ENCODE measurements around the gene CAMTA2. TPM values are rescaled to one million over a fixed set of nuclear protein-coding genes. Genes with fewer than 3 reads are reported as not detected.
A peak's percentile ranks its signal among the peaks of the same experiment; 100 is the strongest.

The CAMTA2 gene
- polyA plus RNA-seq, 3 donors from 2014 or later, result 2.5 to 22.9 (median 12.0) TPM

DNA sequence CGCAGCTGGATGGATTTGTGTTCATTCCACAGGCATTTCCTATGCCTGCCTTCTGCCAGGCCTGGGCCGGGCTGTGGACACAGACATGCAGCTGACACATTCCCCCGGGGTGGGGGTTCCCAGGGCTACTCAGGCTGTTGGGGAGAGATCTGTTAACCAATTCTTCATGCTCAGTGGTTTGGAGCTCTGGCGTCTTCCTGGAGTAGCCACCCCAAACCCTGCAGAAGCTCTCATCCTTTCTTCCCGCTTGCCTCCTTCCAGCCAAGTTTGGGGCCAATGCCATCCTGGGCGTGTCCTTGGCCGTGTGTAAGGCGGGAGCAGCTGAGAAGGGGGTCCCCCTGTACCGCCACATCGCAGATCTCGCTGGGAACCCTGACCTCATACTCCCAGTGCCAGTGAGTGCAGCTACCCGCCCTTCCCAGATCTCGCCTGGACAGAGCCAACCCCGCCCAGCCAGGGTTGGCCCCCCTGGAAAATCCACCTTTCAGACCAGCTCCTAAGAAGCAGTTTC is 34.0 kb downstream of the CAMTA2 start:
- DNase-seq, result no peak
- Mint-ChIP-seq H3K36me3 (no peaks in the 10 kb centered on the region), H3K4me1 (peaks cover 13 to 21% of the 10 kb centered on the region in 2 donors), H3K9me3 (peaks cover 0 to 1% (median 0%) of the 10 kb centered on the region in 6 donors), H3K27me3 (ENCODE audit: low read depth in 3 of 3) (peaks cover 6 to 12% (median 7%) of the 10 kb centered on the region in 3 donors), H3K27ac (no peak overlapping the region), H3K4me3 (no peak overlapping the region)

DNA sequence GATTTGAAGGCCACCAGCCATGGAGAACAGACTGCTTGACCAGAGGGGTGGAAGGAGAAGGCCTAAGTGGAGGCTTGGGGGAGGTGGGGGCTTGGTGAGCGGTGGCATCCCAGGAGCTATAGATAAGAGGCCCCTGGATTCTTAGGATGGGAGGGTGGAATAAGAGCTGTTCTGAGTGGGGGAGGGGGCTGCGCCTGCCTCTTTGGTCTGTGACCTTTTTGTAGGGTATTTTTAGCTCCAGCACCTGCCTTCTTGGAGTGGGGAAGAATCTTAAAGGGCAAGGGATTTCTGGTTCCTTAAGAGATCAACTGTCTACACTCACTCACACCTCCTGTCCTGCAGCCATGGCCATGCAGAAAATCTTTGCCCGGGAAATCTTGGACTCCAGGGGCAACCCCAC is 36.0 kb downstream of the CAMTA2 start:
- Mint-ChIP-seq H3K9me3 (peaks cover 0 to 2% (median 0%) of the 10 kb centered on the region in 6 donors), H3K4me3 (peak overlapping the region in 4 of 5 donors; percentile 49 to 88 (median 82)), H3K4me1 (peaks cover 19 to 27% of the 10 kb centered on the region in 2 donors), H3K27me3 (ENCODE audit: low read depth in 3 of 3) (peaks cover 16 to 27% (median 19%) of the 10 kb centered on the region in 3 donors), H3K36me3 (peaks cover 5 to 6% (median 6%) of the 10 kb centered on the region in 3 donors), H3K27ac (peak overlapping the region in 3 of 6 donors; percentile 89 to 96 (median 89))
- no peak for DNase-seq

DNA sequence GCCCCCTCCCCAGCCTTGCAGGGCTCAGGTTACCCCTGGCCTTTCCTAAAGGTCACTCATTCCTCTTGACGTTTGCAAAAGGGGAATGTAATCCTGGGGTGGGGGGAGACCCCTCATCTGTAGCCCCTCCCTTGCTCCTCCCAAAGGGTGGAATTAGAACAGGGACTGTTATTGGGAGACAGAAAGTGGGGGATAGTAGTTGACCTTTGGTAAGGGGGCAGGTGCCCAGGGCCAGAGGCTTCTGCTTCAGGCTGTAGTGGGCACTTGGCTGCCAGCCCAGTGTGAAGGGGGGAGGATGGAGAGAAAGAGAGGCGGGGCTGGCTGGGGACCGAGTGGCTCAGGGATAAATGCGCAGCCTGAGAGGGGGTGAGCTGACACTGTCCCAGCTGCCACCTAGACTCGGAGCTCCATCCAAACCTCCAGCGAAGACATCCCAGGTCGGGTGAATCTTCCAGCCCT is 36.7 kb downstream of the CAMTA2 start, which contains the start of gene ENO3:
TSS of gene ENO3 (plus strand) at position 374 of the 459 bp plus-strand sequence. CDS start 711 bp downstream, outside the sequence.
- peaks cover 17 to 34% (median 22%) of the 10 kb centered on the region in 3 donors for H3K27me3 Mint-ChIP-seq (ENCODE audit: low read depth in 3 of 3)
- peaks cover 10 to 11% (median 11%) of the 10 kb centered on the region in 3 donors for H3K36me3 Mint-ChIP-seq
- H3K27ac Mint-ChIP-seq, result peak within 1 kb of the TSS; percentile 89 to 96 (median 92)
- peak within 1 kb of the TSS; percentile 84 to 88 (median 87) for H3K4me3 Mint-ChIP-seq
- H3K4me1 Mint-ChIP-seq, result peaks cover 24 to 34% of the 10 kb centered on the region in 2 donors
- H3K9me3 Mint-ChIP-seq, result peaks cover 0 to 2% (median 0%) of the 10 kb centered on the region in 6 donors
- no peak for DNase-seq

DNA sequence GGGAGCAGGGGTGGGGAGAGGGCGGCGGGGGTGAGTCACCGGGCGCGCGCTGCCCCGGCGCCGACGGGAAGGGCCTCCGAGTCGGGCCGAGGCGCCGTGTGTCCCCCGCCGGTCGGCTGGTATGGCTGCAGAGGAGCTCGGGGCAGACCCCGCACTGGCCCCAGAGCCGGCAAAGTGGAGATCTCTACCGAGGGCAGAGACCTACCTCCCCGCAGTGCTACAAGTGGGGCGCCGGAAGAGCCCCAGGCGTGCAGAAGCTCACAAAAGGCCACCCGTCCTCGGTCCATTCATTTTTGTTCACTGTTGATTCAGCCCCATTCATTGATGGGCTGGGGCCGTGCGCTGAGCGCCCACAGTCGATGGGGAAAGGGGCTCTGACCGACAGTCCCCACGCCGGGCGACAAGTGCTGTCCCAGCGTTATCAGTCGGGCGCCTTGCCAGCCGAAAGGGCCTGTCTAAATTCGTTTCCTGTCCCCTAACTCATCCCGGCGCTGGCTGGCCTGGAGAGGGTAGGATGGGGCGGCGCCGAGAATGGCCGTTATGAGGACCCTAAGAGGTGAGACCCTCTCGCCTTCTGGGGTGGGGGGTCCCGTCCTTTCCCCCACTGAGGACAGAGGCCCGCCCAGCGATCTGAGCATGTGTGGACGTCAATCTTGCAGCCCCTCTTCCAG is 37.3 kb downstream of the CAMTA2 start:
- peak overlapping the region; percentile 84 to 88 (median 87) for H3K4me3 Mint-ChIP-seq
- peak in 1 of 3 donors; percentile 59 for DNase-seq

DNA sequence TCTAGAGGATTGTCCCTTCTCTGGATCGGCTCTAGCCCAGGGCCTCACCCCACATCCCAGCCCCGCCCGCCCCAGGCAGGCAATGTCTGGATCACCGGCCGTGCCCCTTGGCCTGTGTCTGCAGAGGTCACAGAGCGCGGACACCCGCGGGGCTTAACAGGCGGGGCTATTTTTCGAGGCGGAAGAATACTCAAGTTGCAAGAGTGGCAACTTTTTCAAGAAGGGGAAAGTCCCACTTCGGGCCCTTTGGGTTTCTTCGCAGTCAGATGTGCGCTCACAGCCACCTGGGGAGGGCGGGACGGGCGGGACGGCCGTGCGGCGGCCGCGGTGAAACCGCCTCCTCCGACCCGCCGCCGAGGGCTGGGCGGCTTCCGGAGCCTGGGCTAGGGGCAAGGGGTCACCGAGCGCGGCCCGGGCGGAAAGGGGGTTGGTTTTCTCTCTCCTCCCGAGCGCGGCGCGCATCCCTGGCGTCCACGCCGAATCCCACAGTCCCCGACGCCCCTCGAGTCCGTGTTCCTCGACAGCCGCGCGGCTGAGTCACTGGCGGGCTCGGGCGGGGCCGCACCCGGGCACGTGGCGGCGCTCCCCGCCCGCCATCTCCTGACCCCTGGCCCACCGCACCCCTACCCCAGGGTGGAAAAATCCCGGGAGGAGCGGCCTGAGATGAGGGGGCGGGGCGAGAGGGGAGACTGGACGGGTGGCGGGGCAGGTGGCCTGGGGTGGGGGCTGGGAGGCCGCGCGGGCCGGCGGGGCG is 38.0 kb downstream of the CAMTA2 start:
- H3K4me3 Mint-ChIP-seq, result peak overlapping the region; percentile 83 to 100 (median 98)
- H3K27me3 Mint-ChIP-seq (ENCODE audit: low read depth in 3 of 3), result peaks cover 19 to 46% (median 28%) of the 10 kb centered on the region in 3 donors
- H3K36me3 Mint-ChIP-seq, result peaks cover 18 to 23% (median 19%) of the 10 kb centered on the region in 3 donors
- H3K27ac Mint-ChIP-seq, result peak overlapping the region; percentile 79 to 95 (median 92)
- H3K4me1 Mint-ChIP-seq, result peaks cover 37 to 46% of the 10 kb centered on the region in 2 donors
- H3K9me3 Mint-ChIP-seq, result peaks cover 0 to 2% (median 0%) of the 10 kb centered on the region in 6 donors
- peak; percentile 81 to 84 (median 81) for DNase-seq

More for the DNA sequence above, 37.3 kb downstream of the CAMTA2 start:
- Mint-ChIP-seq H3K36me3 (peaks cover 14 to 16% (median 16%) of the 10 kb centered on the region in 3 donors), H3K9me3 (peaks cover 0 to 2% (median 0%) of the 10 kb centered on the region in 6 donors), H3K27me3 (ENCODE audit: low read depth in 3 of 3) (peaks cover 19 to 40% (median 26%) of the 10 kb centered on the region in 3 donors), H3K27ac (peak overlapping the region; percentile 89 to 96 (median 92)), H3K4me1 (peaks cover 30 to 39% of the 10 kb centered on the region in 2 donors)

DNA sequence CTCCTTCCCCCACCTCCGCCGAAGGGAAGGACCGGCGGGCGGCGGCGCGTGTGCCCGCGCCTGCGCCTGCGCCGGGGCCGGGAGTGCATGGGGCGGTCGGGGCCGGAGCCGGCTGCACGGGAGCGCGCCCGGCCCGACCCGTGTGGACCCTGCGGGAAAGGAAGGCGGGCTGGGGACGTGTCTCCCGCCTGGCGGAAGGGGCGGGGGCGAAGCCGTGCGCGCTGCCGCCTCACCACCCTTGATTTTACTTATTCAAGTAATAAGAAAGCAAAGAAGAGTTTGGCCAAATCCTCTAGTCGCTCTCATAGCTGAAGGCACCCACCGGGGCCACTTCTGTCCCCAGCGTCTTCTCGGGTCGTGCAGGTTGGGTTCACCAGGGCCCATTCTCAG is 38.5 kb downstream of the CAMTA2 start:
- H3K4me1 Mint-ChIP-seq, result peaks cover 42 to 51% of the 10 kb centered on the region in 2 donors
- H3K9me3 Mint-ChIP-seq, result peaks cover 0 to 2% (median 0%) of the 10 kb centered on the region in 6 donors
- H3K27me3 Mint-ChIP-seq (ENCODE audit: low read depth in 3 of 3), result peaks cover 21 to 48% (median 28%) of the 10 kb centered on the region in 3 donors
- peak; percentile 80 to 85 (median 84) for DNase-seq
- peak overlapping the region; percentile 96 to 100 (median 99) for H3K4me3 Mint-ChIP-seq
- H3K27ac Mint-ChIP-seq, result peak overlapping the region; percentile 95 to 100 (median 98)
- H3K36me3 Mint-ChIP-seq, result peaks cover 24 to 28% (median 24%) of the 10 kb centered on the region in 3 donors

DNA sequence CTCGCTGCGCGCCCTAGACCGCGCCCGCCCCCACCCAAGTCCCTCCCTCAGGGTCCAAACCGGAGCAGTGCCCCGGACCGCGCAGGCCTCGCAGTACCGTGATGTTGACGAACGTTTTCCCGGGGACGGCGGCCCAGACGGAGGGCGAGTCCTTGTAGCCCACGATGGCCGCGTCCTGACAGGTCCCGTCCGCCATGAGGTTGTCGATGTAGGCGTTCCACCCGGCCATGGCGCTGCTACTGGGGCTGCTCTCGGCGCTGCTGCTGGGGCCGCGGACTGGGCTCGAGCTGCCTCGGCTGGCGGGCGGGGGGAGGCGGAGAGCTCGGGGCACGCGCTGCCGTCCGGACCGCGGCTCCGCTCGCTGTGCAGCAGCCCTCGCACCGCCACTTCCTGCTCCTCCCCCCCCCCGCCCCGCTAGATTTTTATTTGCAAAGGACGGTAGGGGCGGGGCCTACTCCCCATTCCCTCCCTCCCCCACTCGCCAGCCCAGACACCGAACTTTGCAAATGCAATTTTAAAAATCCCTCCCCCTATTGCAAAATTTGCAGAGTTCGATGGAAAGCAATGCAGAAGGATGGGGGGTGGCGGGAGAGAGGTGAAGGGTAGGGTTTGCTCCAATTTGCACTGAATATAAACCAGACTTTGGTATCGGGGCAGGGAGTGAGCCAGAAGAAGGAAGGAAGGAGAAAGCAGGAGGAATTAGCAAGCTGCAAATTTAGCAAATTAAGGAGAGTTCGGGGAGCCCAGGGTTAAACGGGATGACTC is 39.1 kb downstream of the CAMTA2 start, which contains the start of gene PFN1:
TSS of gene PFN1 (minus strand) at position 365 of the 765 bp plus-strand sequence. CDS start at position 229, 136 bp downstream.
- Mint-ChIP-seq H3K27ac (peak within 1 kb of the TSS; percentile 95 to 100 (median 98)), H3K4me1 (peaks cover 48 to 56% of the 10 kb centered on the region in 2 donors), H3K36me3 (peaks cover 26 to 29% (median 26%) of the 10 kb centered on the region in 3 donors), H3K9me3 (peaks cover 0 to 2% (median 0%) of the 10 kb centered on the region in 6 donors), H3K27me3 (ENCODE audit: low read depth in 3 of 3) (peaks cover 21 to 48% (median 28%) of the 10 kb centered on the region in 3 donors), H3K4me3 (peak within 1 kb of the TSS; percentile 96 to 100 (median 99))
- peak; percentile 87 to 91 (median 90) for DNase-seq

DNA sequence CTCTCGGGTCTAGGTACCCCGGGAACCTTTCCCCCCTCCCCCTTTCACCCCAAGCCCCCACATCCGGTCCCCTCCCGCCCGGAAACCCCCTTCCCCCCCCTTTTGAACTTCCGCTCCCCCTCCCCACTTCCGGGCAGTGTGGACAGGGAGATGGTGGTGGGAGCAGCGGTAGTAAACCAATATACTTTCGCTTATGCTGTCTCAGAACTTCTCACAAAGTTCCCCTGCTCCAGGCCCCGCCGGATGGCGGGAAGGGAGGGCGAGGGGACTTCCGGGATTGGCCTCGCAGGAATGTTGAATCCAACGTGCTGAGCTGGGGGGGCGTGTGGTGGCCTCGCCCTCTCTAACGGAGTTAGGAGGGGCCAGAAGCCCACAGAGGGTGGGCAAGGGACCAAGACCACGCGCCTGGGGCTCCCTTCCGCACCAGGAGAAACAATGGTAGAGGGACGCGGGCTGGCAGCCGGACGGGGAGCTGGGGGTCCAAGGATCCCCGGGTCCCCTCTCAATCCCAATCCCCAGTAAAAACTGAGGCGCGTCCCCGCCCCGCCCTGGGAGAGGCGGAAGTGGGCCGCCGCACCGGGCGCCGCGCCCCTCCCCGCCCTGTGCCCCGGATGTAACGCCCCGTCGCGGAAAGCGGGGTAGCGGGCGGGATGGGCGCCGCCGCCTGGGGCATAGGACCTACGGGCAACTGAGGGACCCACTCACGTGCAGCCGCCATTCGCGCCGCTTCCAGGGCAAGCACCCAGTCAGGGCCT is 39.9 kb downstream of the CAMTA2 start:
- H3K9me3 Mint-ChIP-seq, result peaks cover 0 to 2% (median 0%) of the 10 kb centered on the region in 6 donors
- peaks cover 22 to 51% (median 28%) of the 10 kb centered on the region in 3 donors for H3K27me3 Mint-ChIP-seq (ENCODE audit: low read depth in 3 of 3)
- H3K36me3 Mint-ChIP-seq, result peaks cover 26 to 35% (median 33%) of the 10 kb centered on the region in 3 donors
- DNase-seq, result peak; percentile 72 to 77 (median 74)
- peaks cover 56 to 63% of the 10 kb centered on the region in 2 donors for H3K4me1 Mint-ChIP-seq
- H3K27ac Mint-ChIP-seq, result peak overlapping the region; percentile 92 to 99 (median 96)
- peak overlapping the region; percentile 96 to 100 (median 99) for H3K4me3 Mint-ChIP-seq

DNA sequence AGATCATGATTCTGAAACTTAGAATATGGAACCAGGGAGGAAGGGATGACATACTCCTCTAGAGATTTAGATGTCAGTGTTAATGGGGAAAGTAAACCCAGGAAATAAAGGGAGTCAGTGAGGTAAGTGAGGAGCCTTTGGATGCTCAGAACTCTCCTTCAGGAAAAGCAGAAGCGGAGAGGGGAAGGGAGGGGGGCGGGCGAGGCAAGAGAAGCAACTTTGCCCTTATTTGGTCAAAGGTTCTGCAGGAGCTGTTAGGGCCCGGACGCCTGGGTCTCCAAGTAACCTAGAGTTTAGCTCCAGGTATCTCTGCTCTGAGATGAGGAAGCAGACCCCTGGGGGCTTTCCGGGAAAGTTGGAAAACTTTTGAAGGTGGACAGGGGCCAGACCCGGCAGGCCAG is 40.5 kb downstream of the CAMTA2 start:
- peaks cover 22 to 51% (median 28%) of the 10 kb centered on the region in 3 donors for H3K27me3 Mint-ChIP-seq (ENCODE audit: low read depth in 3 of 3)
- H3K4me3 Mint-ChIP-seq, result peak overlapping the region; percentile 96 to 100 (median 99)
- peaks cover 27 to 41% (median 35%) of the 10 kb centered on the region in 3 donors for H3K36me3 Mint-ChIP-seq
- H3K27ac Mint-ChIP-seq, result peak overlapping the region; percentile 95 to 99 (median 96)
- DNase-seq, result peak in 1 of 3 donors; percentile 17
- H3K9me3 Mint-ChIP-seq, result peaks cover 0 to 2% (median 0%) of the 10 kb centered on the region in 6 donors
- peaks cover 62 to 69% of the 10 kb centered on the region in 2 donors for H3K4me1 Mint-ChIP-seq

DNA sequence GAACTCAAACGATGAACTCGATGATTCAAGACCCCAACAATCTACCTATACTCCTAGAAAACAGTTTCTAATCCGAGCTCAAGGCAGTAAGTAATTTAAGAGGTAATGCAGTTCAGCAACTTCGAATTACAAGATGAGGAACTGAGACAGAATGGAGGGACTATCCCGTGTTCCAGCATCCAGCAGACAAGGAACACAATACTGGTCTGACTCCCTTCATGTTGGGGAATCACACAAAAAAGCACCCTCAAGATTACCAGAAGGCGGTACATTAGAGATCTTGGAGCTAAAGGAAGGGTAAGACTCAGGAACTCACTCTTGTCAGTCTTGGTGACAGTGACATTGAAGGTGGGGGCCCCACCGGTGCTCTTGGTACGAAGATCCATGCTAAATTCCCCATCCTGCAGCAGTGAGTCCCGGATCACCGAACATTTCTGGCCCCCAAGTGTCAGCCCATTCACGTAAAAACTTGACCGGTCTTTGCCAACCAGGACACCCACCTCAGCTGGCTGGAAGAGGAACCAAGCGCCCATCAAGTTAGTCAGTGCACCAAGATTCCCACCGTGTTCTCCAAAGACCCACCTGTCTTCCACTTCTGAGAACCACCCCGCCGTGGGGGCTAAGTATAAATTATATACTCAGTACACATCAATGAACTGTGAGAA is 41.0 kb downstream of the CAMTA2 start:
- Mint-ChIP-seq H3K4me1 (peaks cover 67 to 75% of the 10 kb centered on the region in 2 donors), H3K9me3 (peaks cover 0 to 2% (median 0%) of the 10 kb centered on the region in 6 donors), H3K4me3 (peak overlapping the region; percentile 96 to 100 (median 99)), H3K27ac (peak overlapping the region; percentile 95 to 99 (median 96)), H3K27me3 (ENCODE audit: low read depth in 3 of 3) (peaks cover 22 to 51% (median 28%) of the 10 kb centered on the region in 3 donors), H3K36me3 (peaks cover 32 to 46% (median 39%) of the 10 kb centered on the region in 3 donors)
- no peak for DNase-seq

DNA sequence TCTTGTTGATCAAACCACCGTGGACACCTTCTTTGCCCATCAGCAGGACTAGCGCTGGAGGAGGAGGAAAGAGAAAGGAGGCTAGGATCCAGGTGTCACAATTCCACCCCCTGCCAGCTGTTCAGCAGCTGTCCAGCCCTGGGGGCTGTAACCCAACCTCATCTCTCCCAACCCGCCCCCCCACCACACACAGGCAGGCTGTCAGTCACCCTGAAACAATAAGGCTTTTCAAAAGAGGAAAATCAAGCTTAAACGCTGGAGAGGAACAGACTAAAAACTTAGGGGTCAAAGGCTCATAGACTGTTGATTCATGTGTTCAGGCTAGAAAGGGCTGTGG is 41.6 kb downstream of the CAMTA2 start:
- peaks cover 32 to 51% (median 39%) of the 10 kb centered on the region in 3 donors for H3K36me3 Mint-ChIP-seq
- H3K27ac Mint-ChIP-seq, result peak overlapping the region; percentile 95 to 99 (median 96)
- H3K4me1 Mint-ChIP-seq, result peaks cover 69 to 75% of the 10 kb centered on the region in 2 donors
- no peak for DNase-seq
- H3K9me3 Mint-ChIP-seq, result peaks cover 0 to 2% (median 0%) of the 10 kb centered on the region in 6 donors
- peaks cover 22 to 56% (median 31%) of the 10 kb centered on the region in 3 donors for H3K27me3 Mint-ChIP-seq (ENCODE audit: low read depth in 3 of 3)
- H3K4me3 Mint-ChIP-seq, result peak overlapping the region; percentile 96 to 100 (median 99)

Measured in immature natural killer cell (primary cell).